Ovary (tissue), 3 donors: ENCODE data around the gene PTPRQ.

ENCODE experiments used
- CTCF ChIP-seq, 3 donors: fragments of 450-650 bp in 2 of 3; fragments of 200-600 bp in 1 of 3; IDR thresholded peaks; one replicate each; pipeline versions ENCODE4 v1.5.1 to v1.8.0; 2016 to 2022; ENCODE audit warnings: antibody characterized with exemption in 3 of 3, mild to moderate bottlenecking in 1 of 3
- EP300 ChIP-seq: sonication (generic); formaldehyde crosslinking; IDR thresholded peaks from one replicate; pipeline ENCODE4 v1.6.1; 2017; ENCODE audit warnings: antibody characterized with exemption
- POLR2A ChIP-seq: fragments of 450-650 bp; IDR thresholded peaks from one replicate; pipeline ENCODE4 v1.6.1; 2017; ENCODE audit warnings: antibody characterized with exemption, mild to moderate bottlenecking, moderate library complexity
- donor health status: DM: no; HTN: no; CAD: no.

GRCh38 chr12:80617733-80618132 is 173.7 kb downstream of the PTPRQ start:
- TF ChIP-seq EP300: no peak
- no peak for TF ChIP-seq POLR2A
- no peak for TF ChIP-seq CTCF (IDR thresholded peaks at IDR 0.05)
